OCI-LY7 (cell line): ENCODE results near the gene HEYL. TPM values are rescaled to one million over a fixed set of nuclear protein-coding genes. Genes with fewer than 3 reads are reported as not detected.

Experiments used
- BruUV-seq: library from RNA; stranded (reverse); fragments of 400-500 nt; replicated peaks from 2 replicates; lab custom pipeline; 2021; lab: Mats Ljungman, UMichigan
- CTCF ChIA-PET: fragments of 300-600 bp; sonication (Branson Sonifier 250); formaldehyde crosslinking; loops from one replicate; lab custom pipeline; 2022; ENCODE audit warnings: antibody characterized with exemption; ENCODE audit not compliant: unreplicated experiment; lab: Charles Lee
- POLR2A ChIA-PET: fragments of 300-600 bp; sonication (Branson Sonifier 250); formaldehyde crosslinking; loops from one replicate; lab custom pipeline; 2022; ENCODE audit warnings: antibody characterized with exemption; lab: Charles Lee
- DNase-seq: peaks from one replicate; pipeline ENCODE4 v3.0.0-alpha.2; 2015; ENCODE audit warnings: low spot score
- H2AFZ ChIP-seq: fragments of 200-600 bp; sonication (generic), shearing (Covaris generic); 2 replicates; pipeline ENCODE4 v1.6.1; 2014; ENCODE audit warnings: mild to moderate bottlenecking, antibody characterized with exemption, low read length, moderate library complexity
- H3K27ac ChIP-seq: fragments of 200-600 bp; sonication (generic); 2 replicates; pipeline ENCODE4 v1.5.1; 2014; ENCODE audit warnings: mixed run types, low read depth, mild to moderate bottlenecking, moderate library complexity, low read length, inconsistent platforms; ENCODE audit not compliant: poor library complexity, severe bottlenecking
- H3K36me3 ChIP-seq: fragments of 200-600 bp; sonication (generic); 2 replicates; pipeline ENCODE4 v1.6.1; 2014; ENCODE audit warnings: mild to moderate bottlenecking, antibody characterized with exemption, low read length, moderate library complexity, mixed read lengths; ENCODE audit not compliant: insufficient read depth
- H3K4me1 ChIP-seq: fragments of 200-600 bp; sonication (generic); 2 replicates; pipeline ENCODE4 v1.5.1; 2014; ENCODE audit warnings: mild to moderate bottlenecking, low read length; ENCODE audit not compliant: insufficient read depth, poor library complexity, severe bottlenecking
- H3K4me2 ChIP-seq: fragments of 200-600 bp; sonication (generic); 2 replicates; pipeline ENCODE4 v1.6.1; 2014; ENCODE audit warnings: mild to moderate bottlenecking, low read length
- H3K4me3 ChIP-seq: fragments of 200-600 bp; sonication (generic); 2 replicates; pipeline ENCODE4 v1.5.1; 2014; ENCODE audit warnings: mild to moderate bottlenecking, low read depth, low read length; ENCODE audit not compliant: poor library complexity, severe bottlenecking
- H3K79me2 ChIP-seq: fragments of 200-600 bp; sonication (generic); 2 replicates; pipeline ENCODE4 v1.6.1; 2016; ENCODE audit warnings: low read depth, mild to moderate bottlenecking, low read length, moderate library complexity, mixed read lengths; ENCODE audit not compliant: insufficient read depth
- H3K9me2 ChIP-seq: fragments of 200-600 bp; sonication (generic); 2 replicates; pipeline ENCODE4 v1.6.1; 2016; ENCODE audit warnings: mild to moderate bottlenecking, low read length, mixed read lengths; ENCODE audit not compliant: insufficient read depth
- H3K9me3 ChIP-seq: fragments of 200-600 bp; sonication (generic); 2 replicates; pipeline ENCODE4 v1.6.1; 2014; ENCODE audit warnings: mild to moderate bottlenecking, mixed run types, low read length, mixed read lengths
- H4K20me1 ChIP-seq: fragments of 200-600 bp; sonication (generic); 2 replicates; pipeline ENCODE4 v1.6.1; 2014; ENCODE audit warnings: mild to moderate bottlenecking, antibody characterized with exemption, low read length, moderate library complexity, mixed read lengths; ENCODE audit not compliant: insufficient read depth
- EZH2phosphoT487 ChIP-seq: fragments of 200-600 bp; sonication (generic); IDR thresholded peaks from 2 replicates; pipeline ENCODE4 v1.6.1; 2018; ENCODE audit warnings: low read depth, borderline replicate concordance, mild to moderate bottlenecking, mixed run types, antibody characterized with exemption, low read length, moderate library complexity, mixed read lengths
- intact Hi-C: fragments of 100-400 bp; cut with micrococcal nuclease; formaldehyde crosslinking; loops from one replicate; pipeline ENCODE4 v1.10.0; 2022; ENCODE audit not compliant: unreplicated experiment
- total RNA-seq, 2 experiments: library from RNA; depleted of rRNA in 1 of 2; stranded (reverse); fragments of >200 nt in 1 of 2; shearing (Covaris generic) in 1 of 2; gene quantifications; 2 replicates each; pipeline ENCODE4 v1.2.3, GENCODE V29; 2014 to 2022
- TF ChIP-seq, protein P1 (sequence below): fragments of 200-600 bp; sonication (generic); conservative IDR thresholded peaks from 2 replicates; pipeline ENCODE4 v1.5.1; 2014; ENCODE audit warnings: mild to moderate bottlenecking, antibody characterized with exemption, low read length, moderate library complexity, mixed read lengths

The HEYL gene
- total RNA-seq, 2 experiments from 2014 or later: not detected

DNA sequence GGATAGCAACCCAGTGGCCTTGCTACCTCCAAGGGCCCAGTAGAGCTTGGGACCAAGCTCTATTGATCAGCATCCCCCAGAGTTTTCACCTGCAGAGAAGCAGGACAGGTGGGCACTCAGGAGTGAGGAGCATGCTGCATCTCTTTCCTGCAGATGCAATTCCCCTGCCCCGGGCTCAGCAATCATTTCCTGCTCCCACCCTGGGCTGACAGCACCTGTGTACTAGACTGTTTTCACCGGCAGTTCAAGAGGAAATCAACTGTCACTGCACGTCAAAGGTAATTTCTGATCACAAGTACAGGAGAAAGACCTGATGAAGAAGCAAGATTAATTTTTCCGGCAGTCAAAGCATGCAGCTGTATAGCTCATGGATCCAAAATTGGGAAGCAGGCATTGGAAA, 41.3 kb upstream of the HEYL start:
- Histone ChIP-seq H4K20me1 (no peaks in the 10 kb centered on the region), H3K27ac (no peak overlapping the region), H3K4me3 (no peak overlapping the region), H3K4me1 (no peaks in the 10 kb centered on the region), H3K9me2 (no peaks in the 10 kb centered on the region), H3K9me3 (no peaks in the 10 kb centered on the region), H2AFZ (no peak overlapping the region), H3K79me2 (no peaks in the 10 kb centered on the region), H3K36me3 (no peaks in the 10 kb centered on the region), H3K4me2 (no peak overlapping the region)
- BruUV-seq: no TSS peak
- peak; percentile 19 for DNase-seq
- POLR2A ChIA-PET: interaction anchor here (0.7 to 1.6 kb wide), 2 partner anchors 13 to 72 kb away, joined by 3 read pairs; no protein-coding TSS in a partner anchor
- CTCF ChIA-PET: no interaction called here
- intact Hi-C loops: no loop called here
- TF ChIP-seq, protein P1, sequence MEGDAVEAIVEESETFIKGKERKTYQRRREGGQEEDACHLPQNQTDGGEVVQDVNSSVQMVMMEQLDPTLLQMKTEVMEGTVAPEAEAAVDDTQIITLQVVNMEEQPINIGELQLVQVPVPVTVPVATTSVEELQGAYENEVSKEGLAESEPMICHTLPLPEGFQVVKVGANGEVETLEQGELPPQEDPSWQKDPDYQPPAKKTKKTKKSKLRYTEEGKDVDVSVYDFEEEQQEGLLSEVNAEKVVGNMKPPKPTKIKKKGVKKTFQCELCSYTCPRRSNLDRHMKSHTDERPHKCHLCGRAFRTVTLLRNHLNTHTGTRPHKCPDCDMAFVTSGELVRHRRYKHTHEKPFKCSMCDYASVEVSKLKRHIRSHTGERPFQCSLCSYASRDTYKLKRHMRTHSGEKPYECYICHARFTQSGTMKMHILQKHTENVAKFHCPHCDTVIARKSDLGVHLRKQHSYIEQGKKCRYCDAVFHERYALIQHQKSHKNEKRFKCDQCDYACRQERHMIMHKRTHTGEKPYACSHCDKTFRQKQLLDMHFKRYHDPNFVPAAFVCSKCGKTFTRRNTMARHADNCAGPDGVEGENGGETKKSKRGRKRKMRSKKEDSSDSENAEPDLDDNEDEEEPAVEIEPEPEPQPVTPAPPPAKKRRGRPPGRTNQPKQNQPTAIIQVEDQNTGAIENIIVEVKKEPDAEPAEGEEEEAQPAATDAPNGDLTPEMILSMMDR: no peak
- TF ChIP-seq EZH2phosphoT487: no peak

DNA sequence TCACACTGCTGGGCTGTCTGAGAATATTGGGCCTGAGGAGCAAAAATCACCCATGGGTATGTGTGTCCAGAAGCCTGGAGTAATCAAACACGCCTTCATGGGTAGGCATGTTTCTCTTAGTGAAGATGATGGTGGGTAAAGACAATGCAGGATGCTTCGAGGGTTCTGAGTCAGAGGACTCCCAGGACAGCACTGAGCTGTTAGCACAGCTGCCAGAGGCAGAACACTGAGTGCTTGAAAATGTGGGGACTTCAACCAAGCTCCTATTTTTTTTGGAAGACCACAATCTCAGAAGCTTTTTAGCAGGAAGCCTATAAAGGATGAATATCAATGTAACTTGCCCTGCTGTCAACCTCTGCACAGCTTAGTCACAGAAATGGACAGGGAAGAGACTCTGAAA, 40.4 kb upstream of the HEYL start:
- no peak overlapping the region for H3K27ac ChIP-seq
- ChIA-PET POLR2A (no interaction called here), CTCF (no interaction called here)
- H4K20me1 ChIP-seq: no peaks in the 10 kb centered on the region
- H3K4me1 ChIP-seq: no peaks in the 10 kb centered on the region
- H3K36me3 ChIP-seq: no peaks in the 10 kb centered on the region
- no peak for TF ChIP-seq EZH2phosphoT487
- TF ChIP-seq, protein P1: no peak
- no peak overlapping the region for H3K4me3 ChIP-seq
- H3K9me2 ChIP-seq: no peaks in the 10 kb centered on the region
- intact Hi-C loops: no loop called here
- H3K9me3 ChIP-seq: no peaks in the 10 kb centered on the region
- H3K79me2 ChIP-seq: no peaks in the 10 kb centered on the region
- BruUV-seq: no TSS peak
- H2AFZ ChIP-seq: no peak overlapping the region
- no peak for DNase-seq
- H3K4me2 ChIP-seq: no peak overlapping the region

DNA sequence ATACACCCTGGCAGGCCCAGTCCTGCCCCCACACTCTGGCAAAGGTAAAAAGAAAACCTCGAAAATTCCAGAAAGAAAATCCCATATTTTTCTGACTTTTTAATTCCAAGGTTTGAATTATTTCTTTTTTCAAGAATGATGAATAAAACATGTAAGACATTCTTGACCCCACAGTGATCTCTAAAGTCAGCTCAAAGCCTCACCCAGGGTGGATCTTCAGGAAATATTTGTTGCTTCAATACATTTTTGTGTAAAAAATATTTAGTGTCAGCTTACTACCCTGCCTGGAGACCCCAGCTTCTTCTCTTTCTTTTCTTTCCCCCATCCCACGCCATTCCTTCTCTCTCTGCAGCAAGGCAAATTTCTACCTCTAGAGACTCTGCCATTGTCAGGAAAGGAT, 39.4 kb upstream of the HEYL start:
- POLR2A ChIA-PET: no interaction called here
- H2AFZ ChIP-seq: no peak overlapping the region
- no peaks in the 10 kb centered on the region for H3K9me2 ChIP-seq
- no peak overlapping the region for H3K27ac ChIP-seq
- TF ChIP-seq EZH2phosphoT487: no peak
- TF ChIP-seq, protein P1: no peak
- no peaks in the 10 kb centered on the region for H4K20me1 ChIP-seq
- H3K4me3 ChIP-seq: no peak overlapping the region
- no peak overlapping the region for H3K4me2 ChIP-seq
- no peaks in the 10 kb centered on the region for H3K79me2 ChIP-seq
- intact Hi-C loops: no loop called here
- H3K9me3 ChIP-seq: no peaks in the 10 kb centered on the region
- CTCF ChIA-PET: no interaction called here
- H3K36me3 ChIP-seq: no peaks in the 10 kb centered on the region
- H3K4me1 ChIP-seq: no peaks in the 10 kb centered on the region
- DNase-seq: no peak
- no TSS peak for BruUV-seq
